GM19023 (cell line): ENCODE results near the gene COX4I1.

Experiments
- ATAC-seq: cut with Tn5 transposase; IDR thresholded peaks from one replicate; pipeline ENCODE4 v1.9.1; 2021; ENCODE audit warnings: mild to moderate bottlenecking, moderate library complexity; ENCODE audit not compliant: unreplicated experiment

Gene COX4I1

GRCh38 chr16:85854935-85855334, 55.4 kb downstream of the COX4I1 start:
- ATAC-seq = no peak

- no peak for ATAC-seq
These were observed 56.6 kb downstream of the COX4I1 start for GRCh38 chr16:85856079-85856478.

- ATAC-seq = no peak
These were observed 57.1 kb downstream of the COX4I1 start for GRCh38 chr16:85856585-85856984.
